NCI-H2227 (cell line): ENCODE data around the gene APBA2.

Experiments used
- DNase-seq: peaks from one replicate; lab custom pipeline; 2025; ENCODE audit not compliant: unreplicated experiment; lab: John Stamatoyannopoulos, UW

APBA2 gene

GRCh38 chr15:29074045-29074444 is 188.3 kb downstream of the APBA2 start:
- no peak for DNase-seq

- no peak for DNase-seq
Measured at GRCh38 chr15:29078541-29078940, 192.8 kb downstream of the APBA2 start.

GRCh38 chr15:29079479-29079878 is 193.7 kb downstream of the APBA2 start:
- no peak for DNase-seq

DNA sequence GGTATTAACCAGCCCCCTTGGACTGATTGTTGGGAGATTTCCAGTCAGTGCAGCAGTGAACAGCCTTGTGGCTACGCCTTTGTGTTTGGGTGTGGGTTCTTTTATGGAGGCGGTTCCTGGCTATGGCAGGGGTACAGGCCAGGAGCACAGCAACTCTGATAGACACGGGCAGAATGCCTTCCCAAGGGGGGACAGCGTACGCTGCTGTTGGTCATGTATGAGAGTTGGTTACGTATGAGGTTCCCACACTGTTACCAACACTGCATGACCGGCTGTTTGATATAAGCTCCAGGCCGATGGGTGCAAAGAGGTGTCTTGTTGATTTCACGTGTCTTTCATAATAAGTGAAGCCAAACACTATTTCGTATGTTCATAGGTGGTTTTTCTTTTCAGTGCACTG is 196.0 kb downstream of the APBA2 start:
- no peak for DNase-seq

DNA sequence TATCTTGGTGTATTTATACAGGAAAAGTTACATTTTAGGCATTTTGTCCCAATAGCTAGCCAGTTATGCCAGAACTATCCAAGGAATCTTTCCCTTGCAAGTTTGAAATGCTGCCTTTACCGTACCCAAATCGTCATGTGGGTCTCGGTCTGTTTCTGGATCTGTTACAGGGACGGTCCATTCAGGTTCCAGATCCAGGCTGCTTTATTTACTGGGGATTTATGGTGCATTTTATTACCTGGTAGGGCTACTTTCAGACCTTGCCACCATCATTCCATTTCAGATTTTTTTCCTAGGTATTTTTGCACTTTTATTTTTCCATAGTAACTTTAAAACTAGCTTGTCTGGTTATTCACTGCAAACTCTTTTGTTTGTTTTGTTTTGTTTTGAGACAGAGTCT is 197.4 kb downstream of the APBA2 start:
- no peak for DNase-seq

GRCh38 chr15:29083858-29084257 is 198.1 kb downstream of the APBA2 start:
- DNase-seq: no peak

GRCh38 chr15:29086001-29086400 is 200.2 kb downstream of the APBA2 start:
- no peak for DNase-seq

GRCh38 chr15:29086891-29087290 is 201.1 kb downstream of the APBA2 start:
- DNase-seq: no peak

GRCh38 chr15:29087521-29088285 is 201.9 kb downstream of the APBA2 start:
- DNase-seq: no peak

- DNase-seq: no peak
Measured at GRCh38 chr15:29088666-29089065, 202.9 kb downstream of the APBA2 start.

- DNase-seq: peak; percentile 7
Measured at GRCh38 chr15:29089731-29090616, 204.2 kb downstream of the APBA2 start.

DNA sequence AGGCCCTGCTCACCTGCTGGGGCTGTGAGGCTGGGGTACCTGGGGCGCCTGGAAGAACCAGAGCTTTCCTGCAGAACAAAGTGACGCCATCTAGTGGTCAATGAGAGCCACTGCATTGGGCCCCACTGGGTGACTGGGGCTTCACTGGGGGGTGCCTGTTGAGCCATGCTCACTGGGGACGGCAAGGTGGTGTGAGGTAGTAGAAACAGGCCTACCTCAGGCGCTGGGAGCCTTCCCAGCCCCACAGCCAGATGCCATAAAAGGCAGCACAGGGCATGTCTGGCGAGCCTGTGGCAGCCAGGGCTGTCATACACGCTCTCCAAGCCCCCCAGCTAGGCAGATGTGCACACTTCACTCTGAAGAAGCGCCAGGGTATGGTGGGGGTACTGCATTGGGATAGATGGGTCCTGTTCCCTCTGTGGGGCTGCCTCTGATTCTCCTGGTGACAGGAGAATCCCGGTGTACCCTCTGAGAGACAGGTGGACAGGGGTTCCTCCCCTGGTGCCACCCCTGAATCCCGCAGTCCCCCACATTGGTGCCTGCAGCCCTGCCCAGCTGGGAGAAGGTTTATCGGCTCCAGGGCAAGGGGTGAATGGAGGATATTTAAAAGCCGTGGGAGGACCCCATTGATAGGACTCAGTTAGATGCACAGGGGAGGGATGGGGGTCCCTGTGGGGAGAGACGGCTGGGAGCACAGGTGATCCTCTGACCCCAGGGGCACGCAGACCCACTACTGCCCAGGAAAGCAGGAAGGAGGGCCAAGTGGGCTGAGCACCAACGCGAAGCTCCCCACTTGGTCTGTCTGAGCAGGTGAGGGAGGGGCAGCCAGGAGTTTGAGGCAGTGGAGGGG is 205.1 kb downstream of the APBA2 start:
- DNase-seq: peak; percentile 27

DNA sequence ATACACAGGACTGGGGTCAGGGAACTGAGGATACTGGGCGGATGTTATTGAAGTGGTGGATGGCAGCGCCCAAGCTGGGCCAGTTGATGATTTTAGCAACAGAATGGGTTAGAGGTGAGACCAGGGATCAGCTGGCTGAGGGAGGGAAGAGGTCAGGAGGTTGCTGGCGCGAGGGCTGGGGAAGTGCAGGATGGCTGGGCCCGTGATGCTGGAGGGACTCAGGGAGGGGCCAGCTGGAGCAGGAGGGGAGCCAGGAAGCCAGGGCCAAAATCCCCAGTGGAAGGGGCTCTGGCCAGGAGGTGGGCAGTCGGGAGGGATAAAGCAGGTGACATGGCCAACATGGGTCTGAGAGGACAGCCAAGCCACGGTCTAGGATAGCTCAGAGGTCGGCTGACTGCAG is 205.9 kb downstream of the APBA2 start:
- DNase-seq: no peak

GRCh38 chr15:29092376-29093064 is 206.7 kb downstream of the APBA2 start:
- DNase-seq: no peak

GRCh38 chr15:29093065-29093435 is 207.3 kb downstream of the APBA2 start:
- DNase-seq: no peak

DNA sequence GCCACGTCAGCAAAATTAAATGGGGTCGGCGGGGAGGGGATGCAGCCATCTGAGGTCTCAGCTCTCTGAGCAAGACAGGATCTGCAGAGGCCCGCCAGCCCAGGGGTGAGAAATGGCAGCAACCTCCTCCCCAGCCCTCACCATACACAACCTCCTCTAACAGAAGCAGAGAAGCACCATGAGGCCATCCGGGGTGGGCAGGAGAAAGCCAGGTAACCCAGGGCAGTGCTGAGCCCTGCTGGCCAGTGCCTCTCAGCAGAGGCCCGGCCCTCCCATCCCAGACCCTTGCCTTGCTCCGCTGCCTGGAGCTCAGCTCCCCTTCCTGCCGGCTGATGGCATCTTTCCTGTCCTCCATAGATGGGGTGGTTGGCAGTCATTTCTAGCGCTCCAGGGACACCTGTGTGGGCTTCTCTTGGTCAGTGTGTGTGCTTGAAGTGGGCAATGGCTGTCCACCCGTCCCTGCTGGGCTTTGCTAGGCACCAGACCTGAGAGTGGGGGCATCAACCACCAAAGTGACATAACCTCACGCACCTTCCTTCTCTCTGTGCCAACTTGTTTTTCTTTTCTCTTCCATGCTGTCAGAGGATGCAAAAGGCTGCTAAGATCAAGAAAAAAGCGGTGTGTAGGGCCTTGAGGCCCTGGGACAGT is 208.0 kb downstream of the APBA2 start:
- no peak for DNase-seq

- DNase-seq: no peak
Measured at GRCh38 chr15:29094711-29095110, 208.9 kb downstream of the APBA2 start.

- DNase-seq: no peak
Measured at GRCh38 chr15:29095746-29096145, 210.0 kb downstream of the APBA2 start.

- DNase-seq: no peak
Measured at GRCh38 chr15:29097168-29097567, 211.4 kb downstream of the APBA2 start.

GRCh38 chr15:29097971-29098370 is 212.2 kb downstream of the APBA2 start:
- DNase-seq: no peak
